ENCODE measurements around the gene MAP3K8.

MAP3K8 gene

GRCh38 chr10:30439931-30440330 is 5.9 kb downstream of the MAP3K8 start:
- Histone ChIP-seq H3K9me3 (ENCODE audit: low read length) (no peaks in the 10 kb centered on the region), H3K4me1 (ENCODE audit: insufficient read depth, low read length) (peaks cover 30% of the 10 kb centered on the region), H2AFZ (ENCODE audit: low read depth, low read length) (no peak overlapping the region), H3K36me3 (ENCODE audit: insufficient read depth, low read length) (peaks cover 8% of the 10 kb centered on the region), H3K4me3 (ENCODE audit: low read length) (no peak overlapping the region), H3K27me3 (ENCODE audit: insufficient read depth, low read length) (no peaks in the 10 kb centered on the region)

- Histone ChIP-seq H2AFZ (ENCODE audit: low read depth, low read length) (no peak overlapping the region), H3K4me1 (ENCODE audit: insufficient read depth, low read length) (peaks cover 17% of the 10 kb centered on the region), H3K9me3 (ENCODE audit: low read length) (no peaks in the 10 kb centered on the region), H3K36me3 (ENCODE audit: insufficient read depth, low read length) (peaks cover 8% of the 10 kb centered on the region), H3K4me3 (ENCODE audit: low read length) (no peak overlapping the region), H3K27me3 (ENCODE audit: insufficient read depth, low read length) (no peaks in the 10 kb centered on the region)
These were observed 8.1 kb downstream of the MAP3K8 start for GRCh38 chr10:30442019-30442606.

GRCh38 chr10:30443049-30443448 is 9.1 kb downstream of the MAP3K8 start:
- no peak overlapping the region for H3K4me3 ChIP-seq (ENCODE audit: low read length)
- H3K9me3 ChIP-seq (ENCODE audit: low read length) = no peaks in the 10 kb centered on the region
- H2AFZ ChIP-seq (ENCODE audit: low read depth, low read length) = no peak overlapping the region
- peaks cover 7% of the 10 kb centered on the region for H3K4me1 ChIP-seq (ENCODE audit: insufficient read depth, low read length)
- H3K27me3 ChIP-seq (ENCODE audit: insufficient read depth, low read length) = no peaks in the 10 kb centered on the region
- H3K36me3 ChIP-seq (ENCODE audit: insufficient read depth, low read length) = peaks cover 8% of the 10 kb centered on the region

GRCh38 chr10:30445711-30446110 is 11.7 kb downstream of the MAP3K8 start:
- peaks cover 17% of the 10 kb centered on the region for H3K36me3 ChIP-seq (ENCODE audit: insufficient read depth, low read length)
- H3K27me3 ChIP-seq (ENCODE audit: insufficient read depth, low read length) = no peaks in the 10 kb centered on the region
- H3K9me3 ChIP-seq (ENCODE audit: low read length) = no peaks in the 10 kb centered on the region

GRCh38 chr10:30447125-30447799 is 13.3 kb downstream of the MAP3K8 start:
- H2AFZ ChIP-seq (ENCODE audit: low read depth, low read length) = no peak overlapping the region
- no peak overlapping the region for H3K4me3 ChIP-seq (ENCODE audit: low read length)
- no peaks in the 10 kb centered on the region for H3K9me3 ChIP-seq (ENCODE audit: low read length)
- H3K27me3 ChIP-seq (ENCODE audit: insufficient read depth, low read length) = no peaks in the 10 kb centered on the region
- H3K36me3 ChIP-seq (ENCODE audit: insufficient read depth, low read length) = peaks cover 16% of the 10 kb centered on the region
- no peaks in the 10 kb centered on the region for H3K4me1 ChIP-seq (ENCODE audit: insufficient read depth, low read length)

More at GRCh38 chr10:30445711-30446110, 11.7 kb downstream of the MAP3K8 start:
- H2AFZ ChIP-seq (ENCODE audit: low read depth, low read length) = no peak overlapping the region
- H3K4me3 ChIP-seq (ENCODE audit: low read length) = no peak overlapping the region
- H3K4me1 ChIP-seq (ENCODE audit: insufficient read depth, low read length) = no peaks in the 10 kb centered on the region

GRCh38 chr10:30448092-30448491 is 14.1 kb downstream of the MAP3K8 start:
- H3K27me3 ChIP-seq (ENCODE audit: insufficient read depth, low read length) = no peaks in the 10 kb centered on the region
- H3K9me3 ChIP-seq (ENCODE audit: low read length) = no peaks in the 10 kb centered on the region
- H2AFZ ChIP-seq (ENCODE audit: low read depth, low read length) = no peak overlapping the region
- H3K4me3 ChIP-seq (ENCODE audit: low read length) = no peak overlapping the region
- H3K4me1 ChIP-seq (ENCODE audit: insufficient read depth, low read length) = no peaks in the 10 kb centered on the region
- peaks cover 16% of the 10 kb centered on the region for H3K36me3 ChIP-seq (ENCODE audit: insufficient read depth, low read length)

GRCh38 chr10:30453764-30454527 is 20.0 kb downstream of the MAP3K8 start:
- no peaks in the 10 kb centered on the region for H3K4me1 ChIP-seq (ENCODE audit: insufficient read depth, low read length)
- H3K36me3 ChIP-seq (ENCODE audit: insufficient read depth, low read length) = peaks cover 18% of the 10 kb centered on the region
- no peak overlapping the region for H3K4me3 ChIP-seq (ENCODE audit: low read length)
- no peak overlapping the region for H2AFZ ChIP-seq (ENCODE audit: low read depth, low read length)
- no peaks in the 10 kb centered on the region for H3K27me3 ChIP-seq (ENCODE audit: insufficient read depth, low read length)
- no peaks in the 10 kb centered on the region for H3K9me3 ChIP-seq (ENCODE audit: low read length)

GRCh38 chr10:30454744-30455510 is 20.9 kb downstream of the MAP3K8 start:
- H3K4me1 ChIP-seq (ENCODE audit: insufficient read depth, low read length) = no peaks in the 10 kb centered on the region
- no peak overlapping the region for H2AFZ ChIP-seq (ENCODE audit: low read depth, low read length)
- no peaks in the 10 kb centered on the region for H3K9me3 ChIP-seq (ENCODE audit: low read length)
- no peaks in the 10 kb centered on the region for H3K27me3 ChIP-seq (ENCODE audit: insufficient read depth, low read length)
- peaks cover 20% of the 10 kb centered on the region for H3K36me3 ChIP-seq (ENCODE audit: insufficient read depth, low read length)
- no peak overlapping the region for H3K4me3 ChIP-seq (ENCODE audit: low read length)

GRCh38 chr10:30455816-30456215 is 21.8 kb downstream of the MAP3K8 start:
- no peak overlapping the region for H3K4me3 ChIP-seq (ENCODE audit: low read length)
- no peaks in the 10 kb centered on the region for H3K27me3 ChIP-seq (ENCODE audit: insufficient read depth, low read length)
- no peak overlapping the region for H2AFZ ChIP-seq (ENCODE audit: low read depth, low read length)
- H3K9me3 ChIP-seq (ENCODE audit: low read length) = no peaks in the 10 kb centered on the region
- H3K36me3 ChIP-seq (ENCODE audit: insufficient read depth, low read length) = peaks cover 23% of the 10 kb centered on the region
- H3K4me1 ChIP-seq (ENCODE audit: insufficient read depth, low read length) = no peaks in the 10 kb centered on the region

GRCh38 chr10:30456266-30456665 is 22.3 kb downstream of the MAP3K8 start:
- Histone ChIP-seq H3K9me3 (ENCODE audit: low read length) (no peaks in the 10 kb centered on the region), H3K27me3 (ENCODE audit: insufficient read depth, low read length) (no peaks in the 10 kb centered on the region), H3K4me3 (ENCODE audit: low read length) (no peak overlapping the region), H2AFZ (ENCODE audit: low read depth, low read length) (no peak overlapping the region), H3K36me3 (ENCODE audit: insufficient read depth, low read length) (peaks cover 25% of the 10 kb centered on the region), H3K4me1 (ENCODE audit: insufficient read depth, low read length) (no peaks in the 10 kb centered on the region)

- H3K9me3 ChIP-seq (ENCODE audit: low read length) = no peaks in the 10 kb centered on the region
- H2AFZ ChIP-seq (ENCODE audit: low read depth, low read length) = no peak overlapping the region
- no peak overlapping the region for H3K4me3 ChIP-seq (ENCODE audit: low read length)
- H3K36me3 ChIP-seq (ENCODE audit: insufficient read depth, low read length) = peaks cover 25% of the 10 kb centered on the region
- H3K27me3 ChIP-seq (ENCODE audit: insufficient read depth, low read length) = no peaks in the 10 kb centered on the region
- H3K4me1 ChIP-seq (ENCODE audit: insufficient read depth, low read length) = no peaks in the 10 kb centered on the region
These were observed 25.3 kb downstream of the MAP3K8 start for GRCh38 chr10:30459283-30459682.

GRCh38 chr10:30460121-30460520 is 26.1 kb downstream of the MAP3K8 start:
- H3K27me3 ChIP-seq (ENCODE audit: insufficient read depth, low read length) = no peaks in the 10 kb centered on the region
- no peak overlapping the region for H2AFZ ChIP-seq (ENCODE audit: low read depth, low read length)
- H3K4me3 ChIP-seq (ENCODE audit: low read length) = no peak overlapping the region
- H3K9me3 ChIP-seq (ENCODE audit: low read length) = no peaks in the 10 kb centered on the region
- peaks cover 25% of the 10 kb centered on the region for H3K36me3 ChIP-seq (ENCODE audit: insufficient read depth, low read length)
- H3K4me1 ChIP-seq (ENCODE audit: insufficient read depth, low read length) = no peaks in the 10 kb centered on the region

- Histone ChIP-seq H2AFZ (ENCODE audit: low read depth, low read length) (no peak overlapping the region), H3K4me3 (ENCODE audit: low read length) (no peak overlapping the region), H3K36me3 (ENCODE audit: insufficient read depth, low read length) (peaks cover 25% of the 10 kb centered on the region), H3K27me3 (ENCODE audit: insufficient read depth, low read length) (no peaks in the 10 kb centered on the region), H3K4me1 (ENCODE audit: insufficient read depth, low read length) (no peaks in the 10 kb centered on the region), H3K9me3 (ENCODE audit: low read length) (no peaks in the 10 kb centered on the region)
These were observed 28.5 kb downstream of the MAP3K8 start for GRCh38 chr10:30462513-30462912.

Measured in neuron (in vitro differentiated cells).